Stimulated activated CD4-positive, alpha-beta T cell treated with anti-CD3 and anti-CD28 coated beads, TNF-alpha, amount 100 ng/mL, for 4 hours (primary cell): ENCODE measurements around the gene RYR2.

Source experiments
- DNase-seq, 3 experiments: peaks; one replicate each; pipeline ENCODE4 v3.0.0-alpha.2; 2020; ENCODE audit warnings: low read depth in 3 of 3

RYR2 gene

DNA sequence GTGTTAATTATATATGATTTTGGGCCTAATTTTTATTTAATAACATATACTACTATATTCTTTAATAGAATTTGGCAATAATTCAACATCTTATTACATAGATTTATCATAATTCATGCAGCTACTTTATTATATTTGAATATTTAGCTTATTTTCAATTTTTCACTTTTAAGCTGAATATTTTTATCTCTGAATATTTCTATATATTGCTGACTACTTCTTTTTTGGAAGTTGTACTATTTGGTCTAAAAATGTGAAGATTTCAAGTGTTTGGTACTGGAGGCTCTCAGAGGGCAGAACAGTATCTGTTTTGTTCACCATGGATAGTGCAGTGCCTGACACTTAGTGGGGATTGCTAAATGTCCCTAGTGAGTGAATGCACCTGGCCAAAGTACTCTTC is 389.5 kb downstream of the RYR2 start:
- DNase-seq, result no peak

- no peak for DNase-seq
These were observed 398.4 kb downstream of the RYR2 start for GRCh38 chr1:237440346-237440745.

DNA sequence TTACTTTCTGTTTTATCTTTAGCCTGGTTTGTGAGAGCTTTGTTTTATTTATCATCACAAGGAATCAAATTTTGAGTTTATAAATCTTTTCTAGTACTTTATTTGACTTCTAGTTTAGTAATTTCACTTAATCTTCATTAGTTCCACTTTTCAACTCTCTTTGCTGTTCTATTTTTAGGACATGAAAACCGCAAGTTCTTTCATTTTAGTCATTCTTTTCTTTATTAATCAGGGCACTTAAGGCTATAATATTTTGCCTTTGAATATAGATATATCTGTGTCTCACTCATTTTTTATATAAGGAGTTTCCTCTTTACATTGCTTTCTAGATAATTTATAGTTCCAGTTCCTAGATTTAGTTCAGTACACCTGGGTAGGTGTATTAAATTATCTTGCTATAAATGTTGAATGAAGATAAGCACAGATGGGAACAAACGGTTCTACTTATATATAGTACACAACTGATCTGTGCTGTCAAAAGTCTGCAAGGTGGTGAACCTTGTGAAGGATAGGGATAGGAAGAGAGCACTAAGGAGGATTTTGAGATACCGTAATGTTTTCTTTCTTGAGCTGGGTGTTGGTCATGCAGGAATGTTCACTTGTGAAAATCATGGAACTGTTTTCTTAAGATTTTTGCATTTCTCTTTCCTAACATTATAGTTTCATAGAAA is 402.3 kb downstream of the RYR2 start:
- no peak for DNase-seq

GRCh38 chr1:237448042-237448441 is 406.1 kb downstream of the RYR2 start:
- DNase-seq, result no peak

- DNase-seq, result no peak
These were observed 415.6 kb downstream of the RYR2 start for GRCh38 chr1:237457573-237457972.

GRCh38 chr1:237467320-237467719 is 425.3 kb downstream of the RYR2 start:
- no peak for DNase-seq

DNA sequence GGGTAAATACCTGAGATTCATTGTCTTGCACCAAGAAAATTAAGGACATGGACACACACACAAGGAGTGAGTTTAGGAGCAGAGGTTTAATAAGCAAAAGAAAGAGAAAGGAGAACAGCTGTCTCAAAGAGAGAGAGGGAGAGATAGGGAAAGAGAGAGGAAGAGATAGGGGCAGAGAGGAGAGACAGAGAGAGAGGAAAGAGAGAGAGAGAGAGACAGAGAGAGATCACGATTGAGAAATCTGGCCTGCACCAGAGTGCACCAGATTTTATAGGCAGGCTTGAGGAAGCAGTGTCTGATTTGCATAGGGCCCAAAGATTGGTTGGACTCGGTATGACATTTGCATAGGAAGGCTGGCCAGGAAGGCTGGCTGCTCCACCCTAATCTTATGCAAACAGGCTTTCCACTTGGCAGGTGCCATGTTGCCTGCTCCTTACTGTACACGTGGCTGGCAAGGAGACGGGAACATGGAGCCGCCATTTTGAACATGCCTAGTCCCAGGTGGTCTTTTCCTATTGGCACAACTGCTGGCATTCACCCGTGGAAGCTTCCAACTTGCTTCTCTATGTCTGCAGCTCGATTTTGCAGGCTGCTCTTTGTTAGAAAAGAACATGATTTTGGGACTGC is 428.8 kb downstream of the RYR2 start:
- DNase-seq, result no peak

GRCh38 chr1:237471377-237471776 is 429.4 kb downstream of the RYR2 start:
- no peak for DNase-seq

DNA sequence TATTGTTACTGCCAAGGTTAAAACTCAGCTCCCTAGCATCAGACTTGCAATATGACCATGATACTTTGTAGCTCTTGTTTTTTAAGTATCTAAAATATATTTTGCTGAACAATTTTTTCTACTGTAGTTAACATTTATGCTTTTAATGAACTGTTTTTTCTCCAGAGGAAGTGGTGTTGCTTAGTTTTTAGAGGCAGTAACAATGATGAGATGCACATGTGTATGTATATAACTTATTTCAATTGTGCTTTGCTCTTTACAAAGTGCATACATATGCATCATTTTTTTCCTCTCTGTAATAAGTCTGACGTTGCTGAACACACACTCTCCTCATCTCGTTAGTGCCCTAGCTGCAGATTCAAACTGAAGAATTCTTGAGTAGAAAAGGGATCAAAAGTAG is 430.0 kb downstream of the RYR2 start:
- no peak for DNase-seq

GRCh38 chr1:237473854-237474253 is 431.9 kb downstream of the RYR2 start:
- DNase-seq, result no peak

DNA sequence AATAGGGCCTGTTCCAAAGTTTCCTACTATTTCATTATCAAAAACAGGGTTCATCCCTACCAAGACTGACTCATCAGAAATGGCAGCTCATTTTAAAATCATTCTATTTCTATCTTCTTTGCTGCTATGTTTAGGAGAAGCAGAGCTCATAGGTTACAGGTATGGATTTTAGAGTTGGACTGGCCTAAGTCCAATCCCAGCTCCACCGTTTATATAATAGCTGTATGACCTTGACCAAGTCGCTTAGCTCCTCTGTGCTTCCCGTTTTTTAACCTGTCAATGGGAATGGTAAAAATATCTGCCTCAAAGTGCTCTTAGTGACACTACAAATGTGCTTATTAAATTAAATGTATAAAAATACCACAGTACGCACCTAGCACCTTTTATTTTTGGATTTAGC is 436.1 kb downstream of the RYR2 start:
- no peak for DNase-seq

GRCh38 chr1:237478842-237479241 is 436.9 kb downstream of the RYR2 start:
- no peak for DNase-seq

DNA sequence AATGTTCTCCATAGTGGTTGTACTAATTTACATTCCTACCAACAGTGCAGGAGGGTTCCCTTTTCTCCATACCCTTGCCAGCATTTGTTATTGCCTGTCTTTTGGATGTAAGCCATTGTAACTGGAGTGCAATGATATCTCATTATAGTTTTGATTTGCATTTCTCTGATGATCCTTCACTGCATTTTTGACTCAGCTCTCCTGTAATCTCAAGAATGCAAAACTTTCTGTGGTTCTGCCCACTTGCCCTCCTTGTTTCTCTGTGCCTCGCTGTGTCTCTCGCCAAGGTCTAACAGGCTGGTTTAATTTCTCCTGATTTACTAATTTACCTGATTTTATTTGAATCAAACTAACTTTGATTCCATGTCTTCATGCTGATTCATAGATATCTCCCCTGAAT is 440.8 kb downstream of the RYR2 start:
- DNase-seq, result no peak

- no peak for DNase-seq
These were observed 450.4 kb downstream of the RYR2 start for GRCh38 chr1:237492359-237492758.

DNA sequence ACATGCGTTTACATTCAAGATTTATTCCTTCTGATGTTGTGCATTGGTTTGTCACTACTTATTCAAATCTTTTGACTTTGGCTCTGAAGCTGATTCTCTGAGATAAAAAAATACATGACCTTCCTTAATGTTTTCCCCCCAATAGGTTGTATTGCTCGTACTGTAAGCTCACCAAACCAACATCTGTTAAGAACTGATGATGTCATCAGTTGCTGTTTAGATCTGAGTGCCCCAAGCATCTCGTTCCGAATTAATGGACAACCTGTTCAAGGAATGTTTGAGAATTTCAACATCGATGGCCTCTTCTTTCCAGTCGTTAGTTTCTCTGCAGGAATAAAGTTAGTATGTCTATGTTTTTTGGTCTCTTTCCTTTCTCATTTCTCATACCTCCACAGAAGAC is 458.6 kb downstream of the RYR2 start:
- no peak for DNase-seq

DNA sequence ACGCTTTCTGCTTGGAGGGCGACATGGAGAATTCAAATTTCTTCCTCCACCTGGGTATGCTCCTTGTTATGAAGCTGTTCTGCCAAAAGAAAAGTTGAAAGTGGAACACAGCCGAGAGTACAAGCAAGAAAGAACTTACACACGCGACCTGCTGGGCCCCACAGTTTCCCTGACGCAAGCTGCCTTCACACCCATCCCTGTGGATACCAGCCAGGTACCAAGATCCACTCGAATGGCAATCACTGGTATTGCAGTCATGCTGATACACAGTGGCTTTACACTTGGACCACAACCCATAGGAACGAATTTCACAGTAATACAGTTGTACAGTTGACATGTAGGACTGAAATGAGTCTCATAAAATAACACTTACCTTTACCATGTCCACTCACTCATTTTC is 461.3 kb downstream of the RYR2 start:
- no peak for DNase-seq

DNA sequence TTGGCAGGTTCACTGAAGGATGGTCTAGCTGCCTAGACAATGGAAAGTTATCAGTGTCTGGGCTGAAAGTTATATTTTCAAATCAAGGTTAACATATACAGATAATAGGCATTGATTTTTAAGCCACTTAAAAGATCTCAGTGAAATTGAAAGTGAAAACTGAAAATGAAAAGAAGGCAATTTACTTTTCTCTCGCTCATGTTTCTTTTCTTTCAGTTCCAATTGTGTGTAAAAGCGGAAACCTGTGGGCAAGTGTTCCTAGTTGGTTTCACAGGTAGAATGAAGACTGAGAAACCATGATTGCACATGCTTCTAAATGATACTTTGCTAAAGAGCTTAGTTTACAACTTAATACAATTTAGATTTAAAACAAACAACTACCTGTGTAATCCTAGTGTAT is 465.0 kb downstream of the RYR2 start:
- DNase-seq, result no peak

GRCh38 chr1:237509748-237510147 is 467.8 kb downstream of the RYR2 start:
- no peak for DNase-seq

DNA sequence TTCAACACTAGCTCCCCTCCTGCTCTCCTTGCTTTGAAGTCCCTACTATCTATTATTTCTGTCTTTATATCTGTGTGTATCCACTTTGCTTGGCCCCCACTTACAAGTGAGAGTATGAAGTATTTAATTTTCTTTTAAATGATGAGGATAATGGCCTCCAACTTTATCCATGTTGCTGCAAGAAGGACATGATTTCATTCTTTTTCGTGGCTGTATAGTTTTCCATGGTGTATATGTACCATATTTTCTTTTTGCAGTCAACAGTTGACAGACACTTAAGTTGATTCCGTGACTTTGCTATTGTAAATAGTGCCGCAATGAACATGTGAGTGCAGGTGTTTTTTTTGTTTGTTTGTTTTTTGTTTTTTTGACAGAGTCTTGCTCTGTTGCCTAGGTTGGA is 483.1 kb downstream of the RYR2 start:
- no peak for DNase-seq

GRCh38 chr1:237527761-237528160 is 485.8 kb downstream of the RYR2 start:
- no peak for DNase-seq

DNA sequence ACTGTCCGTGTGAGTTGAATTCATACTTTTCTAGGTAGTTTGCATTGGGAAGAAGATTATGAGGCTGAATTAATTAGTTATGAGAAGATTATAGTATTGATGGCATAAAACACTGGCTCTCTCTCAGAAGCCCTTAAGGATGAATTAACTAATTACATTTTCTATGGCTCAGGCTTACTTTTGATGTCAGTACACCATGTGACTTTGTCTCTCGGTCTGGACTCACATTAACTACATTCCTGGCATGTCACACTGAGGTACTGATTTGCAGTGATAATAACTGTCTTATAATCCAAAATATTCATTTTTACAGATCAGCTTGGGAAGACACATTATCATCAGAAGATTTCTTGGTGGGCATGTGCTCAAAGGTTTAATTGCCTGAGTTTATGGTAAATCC is 486.6 kb downstream of the RYR2 start:
- DNase-seq, result no peak

DNA sequence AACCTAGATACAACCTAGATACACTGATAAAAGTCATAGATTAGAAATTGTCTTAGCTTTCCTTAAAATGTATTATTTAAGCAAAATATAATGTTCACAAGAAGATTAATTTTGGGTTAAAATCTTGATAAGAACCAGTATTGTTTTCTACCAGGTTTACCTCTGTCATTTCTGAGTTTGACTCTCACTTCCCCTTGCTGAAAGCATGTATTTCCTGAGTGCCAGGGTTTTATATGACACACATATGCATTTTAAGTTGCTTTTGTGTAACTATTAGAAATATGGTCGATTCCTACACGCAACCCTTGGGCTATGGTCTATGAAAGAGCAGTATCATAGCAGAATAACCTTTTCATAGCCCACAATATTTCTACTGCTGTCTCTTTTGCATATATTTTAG is 497.1 kb downstream of the RYR2 start:
- DNase-seq, result no peak

DNA sequence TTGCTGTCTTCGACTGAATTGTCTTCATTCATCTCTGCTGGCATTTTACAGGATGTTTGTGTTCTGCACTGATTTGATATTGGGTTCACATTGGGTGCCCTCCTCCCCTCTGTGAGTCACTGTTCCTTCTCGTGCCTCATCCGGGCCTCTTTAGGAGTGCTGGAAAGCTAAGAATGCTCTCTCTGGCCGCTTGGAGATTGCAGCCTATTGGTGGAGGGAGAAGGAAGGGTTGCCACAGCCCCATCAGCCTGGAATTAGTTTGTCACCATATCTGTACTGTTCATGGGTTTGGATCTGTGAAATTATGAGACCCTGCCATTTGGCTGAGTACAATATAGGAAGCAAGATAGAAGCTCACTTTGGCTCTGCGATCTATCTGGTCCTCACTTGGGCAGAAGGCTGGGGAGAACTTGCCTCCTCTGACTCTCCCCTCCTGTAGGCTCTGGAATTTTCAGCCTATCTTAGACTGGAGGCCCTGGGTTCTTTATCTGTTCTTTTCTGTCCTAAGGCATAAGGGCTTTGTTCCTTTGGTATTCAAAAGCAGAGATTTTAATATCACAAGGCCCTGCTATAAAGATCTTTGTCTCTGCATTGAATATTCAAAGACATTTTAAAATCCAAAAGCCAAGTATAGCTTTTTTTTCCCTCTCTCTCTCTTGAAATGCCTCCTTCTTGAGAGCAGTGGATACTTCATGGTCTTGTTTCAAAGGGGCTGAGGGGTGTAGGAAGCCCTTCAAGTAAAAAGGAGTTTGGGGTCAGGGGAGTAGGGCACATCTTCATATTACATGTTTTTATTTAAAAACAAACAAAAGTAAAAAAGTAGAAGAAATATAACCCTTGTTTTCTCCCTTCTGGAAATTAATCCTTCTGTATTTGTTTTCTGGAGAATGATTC is 500.8 kb downstream of the RYR2 start:
- no peak for DNase-seq
